ENCODE results near the gene DZIP3.

GRCh38 chr3:108602249-108602934, 12.9 kb downstream of the DZIP3 start:
- TF ChIP-seq, protein P1, sequence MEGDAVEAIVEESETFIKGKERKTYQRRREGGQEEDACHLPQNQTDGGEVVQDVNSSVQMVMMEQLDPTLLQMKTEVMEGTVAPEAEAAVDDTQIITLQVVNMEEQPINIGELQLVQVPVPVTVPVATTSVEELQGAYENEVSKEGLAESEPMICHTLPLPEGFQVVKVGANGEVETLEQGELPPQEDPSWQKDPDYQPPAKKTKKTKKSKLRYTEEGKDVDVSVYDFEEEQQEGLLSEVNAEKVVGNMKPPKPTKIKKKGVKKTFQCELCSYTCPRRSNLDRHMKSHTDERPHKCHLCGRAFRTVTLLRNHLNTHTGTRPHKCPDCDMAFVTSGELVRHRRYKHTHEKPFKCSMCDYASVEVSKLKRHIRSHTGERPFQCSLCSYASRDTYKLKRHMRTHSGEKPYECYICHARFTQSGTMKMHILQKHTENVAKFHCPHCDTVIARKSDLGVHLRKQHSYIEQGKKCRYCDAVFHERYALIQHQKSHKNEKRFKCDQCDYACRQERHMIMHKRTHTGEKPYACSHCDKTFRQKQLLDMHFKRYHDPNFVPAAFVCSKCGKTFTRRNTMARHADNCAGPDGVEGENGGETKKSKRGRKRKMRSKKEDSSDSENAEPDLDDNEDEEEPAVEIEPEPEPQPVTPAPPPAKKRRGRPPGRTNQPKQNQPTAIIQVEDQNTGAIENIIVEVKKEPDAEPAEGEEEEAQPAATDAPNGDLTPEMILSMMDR (IDR thresholded peaks at IDR 0.05), result peak in 1 of 3 experiments; percentile 2
- TF ChIP-seq POLR2AphosphoS5 (IDR thresholded peaks at IDR 0.05) (no peak), EP300 (IDR thresholded peaks at IDR 0.05) (no peak), POLR2A (IDR thresholded peaks at IDR 0.05; ENCODE audit: low read depth) (no peak)
